Nephron progenitor cell (in vitro differentiated cells): ENCODE results near the gene QRFP.

Experiments
- DNase-seq: peaks from one replicate; pipeline ENCODE4 v3.0.0; 2021
- H3K27ac Mint-ChIP-seq: 2 replicates; pipeline ENCODE4 v1.8.0; 2021; ENCODE audit warnings: mild to moderate bottlenecking, moderate library complexity, mixed read lengths
- H3K27me3 Mint-ChIP-seq: 2 replicates; pipeline ENCODE4 v1.8.0; 2021; ENCODE audit warnings: mild to moderate bottlenecking, low read depth, mixed read lengths; ENCODE audit not compliant: poor library complexity
- H3K36me3 Mint-ChIP-seq: 2 replicates; pipeline ENCODE4 v1.8.0; 2021; ENCODE audit warnings: low read depth, mixed read lengths
- H3K4me1 Mint-ChIP-seq: 2 replicates; pipeline ENCODE4 v1.8.0; 2021; ENCODE audit warnings: mixed read lengths
- H3K4me3 Mint-ChIP-seq: 2 replicates; pipeline ENCODE4 v1.8.0; 2021; ENCODE audit warnings: mild to moderate bottlenecking, moderate library complexity, mixed read lengths
- H3K9me3 Mint-ChIP-seq: 2 replicates; pipeline ENCODE4 v1.8.0; 2021; ENCODE audit warnings: mild to moderate bottlenecking, moderate library complexity, mixed read lengths
- CTCF ChIP-seq: fragments of 200-600 bp; sonication (generic); IDR thresholded peaks from 2 replicates; pipeline ENCODE4 v1.5.0; 2021; ENCODE audit warnings: antibody characterized with exemption

QRFP gene

DNA sequence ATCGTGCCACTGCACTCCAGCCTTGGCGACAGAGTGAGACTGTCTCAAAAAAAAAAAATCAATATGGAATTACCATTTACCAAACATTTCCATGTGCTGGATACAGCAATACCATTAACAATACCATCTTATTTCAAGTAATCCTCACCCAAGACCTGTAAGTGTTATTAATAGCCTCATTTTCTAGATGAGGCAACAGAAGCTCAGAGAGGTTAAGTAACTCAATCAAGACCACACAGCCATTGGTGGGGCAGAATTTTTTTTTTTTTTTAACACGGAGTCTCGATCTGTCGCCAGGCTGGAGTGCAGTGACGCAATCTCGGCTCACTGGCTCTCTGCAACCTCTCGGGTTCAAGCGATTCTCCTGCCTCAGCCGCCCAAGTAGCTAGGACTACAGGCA is 46.1 kb upstream of the QRFP start:
- no peak for TF ChIP-seq CTCF
- no peaks in the 10 kb centered on the region for H3K4me1 Mint-ChIP-seq
- peaks cover 70% of the 10 kb centered on the region for H3K27me3 Mint-ChIP-seq
- H3K9me3 Mint-ChIP-seq, result no peaks in the 10 kb centered on the region
- no peak overlapping the region for H3K27ac Mint-ChIP-seq
- no peak for DNase-seq
- H3K36me3 Mint-ChIP-seq, result no peaks in the 10 kb centered on the region
- no peak overlapping the region for H3K4me3 Mint-ChIP-seq

DNA sequence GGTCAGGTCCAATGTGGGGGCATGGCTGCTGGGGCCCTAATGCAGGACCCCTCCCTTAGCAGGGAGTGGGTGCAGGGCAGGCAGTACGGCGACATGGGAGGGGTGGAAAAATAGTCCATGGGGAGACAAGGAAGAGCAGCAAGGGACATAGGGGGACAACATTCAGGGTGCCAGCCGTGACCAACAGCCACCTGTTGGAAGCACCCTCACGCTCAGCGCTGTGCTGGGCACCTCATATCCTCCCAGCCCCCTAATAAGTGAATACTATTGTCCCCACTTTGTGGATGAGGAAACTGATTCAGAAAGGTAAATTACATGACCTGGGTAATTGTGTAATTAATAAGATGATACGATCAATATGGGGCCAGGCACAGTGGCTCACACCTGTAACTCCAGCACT is 45.5 kb upstream of the QRFP start:
- Mint-ChIP-seq H3K9me3 (no peaks in the 10 kb centered on the region), H3K27ac (no peak overlapping the region), H3K4me1 (peaks cover under 1% of the 10 kb centered on the region), H3K4me3 (no peak overlapping the region), H3K27me3 (peaks cover 76% of the 10 kb centered on the region), H3K36me3 (no peaks in the 10 kb centered on the region)
- TF ChIP-seq CTCF, result no peak
- DNase-seq, result no peak

- peaks cover 12% of the 10 kb centered on the region for H3K4me1 Mint-ChIP-seq
- no peaks in the 10 kb centered on the region for H3K9me3 Mint-ChIP-seq
- peak; percentile 87 for TF ChIP-seq CTCF
- no peak overlapping the region for H3K27ac Mint-ChIP-seq
- DNase-seq, result peak; percentile 82
- H3K27me3 Mint-ChIP-seq, result peaks cover 83% of the 10 kb centered on the region
- no peaks in the 10 kb centered on the region for H3K36me3 Mint-ChIP-seq
- H3K4me3 Mint-ChIP-seq, result no peak overlapping the region
These were observed 44.3 kb upstream of the QRFP start for GRCh38 chr9:130940693-130941576.

- no peak for TF ChIP-seq CTCF
- Mint-ChIP-seq H3K9me3 (no peaks in the 10 kb centered on the region), H3K4me3 (peak overlapping the region; percentile 36), H3K4me1 (peaks cover 13% of the 10 kb centered on the region), H3K27ac (no peak overlapping the region), H3K27me3 (peaks cover 85% of the 10 kb centered on the region), H3K36me3 (no peaks in the 10 kb centered on the region)
- DNase-seq, result no peak
These were observed 43.5 kb upstream of the QRFP start for GRCh38 chr9:130940027-130940549.

- Mint-ChIP-seq H3K9me3 (no peaks in the 10 kb centered on the region), H3K4me3 (peak overlapping the region; percentile 36), H3K27ac (no peak overlapping the region), H3K4me1 (peaks cover 19% of the 10 kb centered on the region), H3K27me3 (peaks cover 84% of the 10 kb centered on the region), H3K36me3 (no peaks in the 10 kb centered on the region)
- DNase-seq, result peak; percentile 45
- TF ChIP-seq CTCF, result no peak
These were observed 42.9 kb upstream of the QRFP start for GRCh38 chr9:130939405-130940026.
